Activated CD4-positive, alpha-beta T cell treated with anti-CD3 and anti-CD28 coated beads, Interleukin-2, amount 50 U/mL, for 16 hours (primary cell): Measurements from ENCODE around the gene PGM1.

Experiments used
- DNase-seq: peaks from one replicate; pipeline ENCODE4 v3.0.0-alpha.2; 2020

The PGM1 gene

GRCh38 chr1:63601463-63601862, 8.3 kb downstream of the PGM1 start:
- DNase-seq, result no peak

GRCh38 chr1:63601912-63602311, 8.7 kb downstream of the PGM1 start:
- DNase-seq, result no peak

DNA sequence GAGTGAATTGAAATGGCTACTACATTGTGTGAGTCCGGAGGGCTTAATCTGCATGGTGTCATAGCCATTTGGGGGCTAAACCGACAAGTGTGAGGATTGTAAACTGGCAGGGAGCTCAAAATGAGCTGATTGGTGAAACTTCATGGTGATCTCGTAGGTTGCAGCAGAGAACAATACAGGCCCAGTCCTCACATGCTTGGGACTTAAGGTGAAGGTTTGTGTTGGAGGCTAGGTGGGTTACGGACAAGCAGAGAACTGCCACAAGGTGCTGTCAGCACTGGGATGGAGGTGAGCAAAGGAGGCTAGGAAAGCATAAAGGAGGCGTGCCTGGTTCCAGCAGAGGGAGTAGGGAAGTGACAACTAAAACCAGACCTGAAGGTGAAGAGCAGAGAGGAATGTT, 9.4 kb downstream of the PGM1 start:
- DNase-seq, result no peak

DNA sequence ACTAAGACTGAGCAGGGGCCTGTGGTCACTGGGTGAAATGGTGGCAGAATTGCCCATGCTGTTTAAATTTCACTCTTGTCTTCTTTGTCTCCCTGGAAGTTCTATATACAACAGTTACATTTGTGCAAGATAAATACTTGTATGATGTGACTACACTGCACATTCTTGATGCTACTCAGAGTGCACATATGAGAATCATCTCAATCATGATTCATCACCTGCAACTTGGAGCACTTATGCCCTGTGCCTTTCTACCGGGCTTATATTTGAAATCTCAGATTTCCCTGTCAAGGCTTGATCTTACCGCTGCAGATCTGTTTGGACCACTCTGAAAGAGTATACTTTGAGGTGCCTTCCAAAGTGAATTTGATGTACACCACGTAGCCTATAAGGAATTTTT, 10.6 kb downstream of the PGM1 start:
- DNase-seq, result no peak

DNA sequence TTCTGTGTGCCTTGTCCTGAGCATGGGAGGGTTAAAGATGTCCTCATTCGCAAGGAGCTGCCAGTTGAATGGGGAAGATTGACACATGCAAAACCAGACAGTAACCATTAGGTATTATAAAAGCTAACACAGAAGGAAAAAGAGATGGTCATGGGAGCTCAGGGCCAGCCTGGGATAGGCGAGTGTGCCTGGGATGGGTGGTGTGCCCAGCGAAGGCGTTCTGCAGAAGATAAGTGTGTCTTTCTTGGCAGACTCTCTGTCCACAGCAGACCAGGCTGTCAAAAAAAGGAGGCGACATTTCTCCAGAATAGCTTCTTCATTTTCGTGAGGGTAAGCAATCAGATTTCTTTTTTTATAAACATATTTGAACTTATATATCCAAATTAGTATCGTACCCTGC, 14.1 kb downstream of the PGM1 start:
- DNase-seq, result no peak

DNA sequence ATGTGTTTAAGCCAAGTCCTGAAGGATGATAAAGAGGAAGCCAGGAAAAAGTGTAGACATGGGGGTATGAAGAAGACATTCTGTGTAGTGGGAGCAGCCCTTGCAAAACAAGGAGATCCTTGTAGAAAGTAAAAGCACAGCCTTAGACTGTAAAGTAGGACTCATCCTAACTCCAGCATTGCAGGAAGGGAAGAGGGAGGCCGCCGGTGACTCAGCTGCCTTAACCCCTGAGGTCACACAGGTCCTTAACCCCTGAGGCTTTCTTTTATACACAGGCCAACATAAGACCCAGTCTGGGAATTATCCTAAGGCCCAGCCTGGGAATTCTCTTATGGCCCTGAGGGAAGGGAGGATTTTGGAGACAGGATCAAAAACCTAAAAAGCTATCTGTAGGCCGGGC, 18.0 kb downstream of the PGM1 start:
- DNase-seq, result no peak

DNA sequence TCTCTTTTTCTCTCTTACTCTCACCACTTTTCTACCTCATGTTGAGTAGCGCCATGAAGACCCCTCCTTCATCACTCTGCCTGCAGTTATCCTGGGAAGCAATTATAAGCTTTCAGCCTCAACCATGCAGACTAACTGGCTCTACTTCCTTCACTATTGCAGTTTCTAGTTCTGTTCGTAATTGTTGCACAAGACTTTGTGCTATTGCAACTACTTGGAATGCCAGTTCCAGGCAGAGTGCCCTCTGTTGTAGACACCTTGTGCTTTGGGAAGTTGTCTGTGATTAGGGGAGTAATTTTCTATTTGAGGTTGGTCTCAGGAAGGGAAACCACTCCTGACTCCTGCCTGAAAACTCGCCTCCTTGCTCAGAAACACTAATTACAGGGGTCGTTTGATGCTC, 19.4 kb downstream of the PGM1 start:
- DNase-seq, result no peak

- no peak for DNase-seq
These were observed 19.8 kb downstream of the PGM1 start for GRCh38 chr1:63612971-63613370.

DNA sequence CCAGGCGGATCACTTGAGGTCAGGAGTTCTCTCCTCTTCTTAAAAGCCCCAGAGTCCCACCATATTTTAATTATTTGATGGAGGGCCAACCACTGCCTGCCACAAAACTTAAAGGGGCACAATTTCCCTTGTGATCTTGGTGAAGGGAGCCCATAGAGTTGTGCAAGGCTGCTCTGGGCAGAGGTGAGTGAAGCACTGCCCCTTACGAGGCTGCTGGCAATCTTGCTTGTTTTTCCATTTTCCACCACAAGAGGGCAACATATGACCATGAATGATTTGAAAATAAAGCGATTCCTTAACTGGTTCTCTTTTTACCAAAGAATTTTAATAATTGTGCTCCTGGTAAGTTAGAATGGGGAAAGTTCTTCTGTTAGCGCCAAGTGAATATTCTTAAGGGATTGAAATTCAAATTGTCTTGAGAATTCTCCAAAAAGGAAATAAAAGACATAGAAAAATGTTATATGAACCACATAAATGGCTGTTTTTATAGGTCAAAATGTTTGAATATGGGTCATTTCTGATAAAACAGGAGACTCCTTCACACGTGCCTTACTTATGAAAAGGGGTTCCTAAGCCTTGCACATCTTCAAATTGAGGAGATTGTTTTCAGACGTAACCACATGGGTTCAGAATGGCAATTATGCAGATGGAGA, 22.7 kb downstream of the PGM1 start:
- peak; percentile 71 for DNase-seq

GRCh38 chr1:63617450-63617849, 24.2 kb downstream of the PGM1 start:
- no peak for DNase-seq

- no peak for DNase-seq
These were observed 24.8 kb downstream of the PGM1 start for GRCh38 chr1:63618011-63618410.

GRCh38 chr1:63619558-63619957, 26.3 kb downstream of the PGM1 start:
- no peak for DNase-seq

DNA sequence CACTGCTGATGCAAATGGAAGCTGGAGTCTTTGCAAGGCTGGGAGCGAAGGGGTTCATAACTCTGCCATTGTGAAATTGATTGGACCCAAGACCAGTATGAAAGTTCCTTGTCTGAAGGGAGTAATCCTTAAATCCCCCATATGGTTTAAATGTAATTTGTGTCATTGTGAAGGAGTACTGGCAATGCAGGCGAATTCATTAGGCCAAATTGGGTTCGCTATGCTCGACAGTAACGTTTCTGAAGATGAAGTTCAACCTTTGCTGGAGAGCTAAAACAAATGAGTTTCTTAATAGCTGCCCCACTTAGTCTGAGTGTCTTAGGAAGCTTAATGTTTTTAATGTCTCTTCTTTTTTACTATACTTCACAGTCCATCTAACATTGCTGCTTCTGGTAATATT, 27.5 kb downstream of the PGM1 start:
- DNase-seq, result no peak

GRCh38 chr1:63621075-63621474, 27.9 kb downstream of the PGM1 start:
- no peak for DNase-seq

- no peak for DNase-seq
These were observed 28.5 kb downstream of the PGM1 start for GRCh38 chr1:63621698-63622097.

DNA sequence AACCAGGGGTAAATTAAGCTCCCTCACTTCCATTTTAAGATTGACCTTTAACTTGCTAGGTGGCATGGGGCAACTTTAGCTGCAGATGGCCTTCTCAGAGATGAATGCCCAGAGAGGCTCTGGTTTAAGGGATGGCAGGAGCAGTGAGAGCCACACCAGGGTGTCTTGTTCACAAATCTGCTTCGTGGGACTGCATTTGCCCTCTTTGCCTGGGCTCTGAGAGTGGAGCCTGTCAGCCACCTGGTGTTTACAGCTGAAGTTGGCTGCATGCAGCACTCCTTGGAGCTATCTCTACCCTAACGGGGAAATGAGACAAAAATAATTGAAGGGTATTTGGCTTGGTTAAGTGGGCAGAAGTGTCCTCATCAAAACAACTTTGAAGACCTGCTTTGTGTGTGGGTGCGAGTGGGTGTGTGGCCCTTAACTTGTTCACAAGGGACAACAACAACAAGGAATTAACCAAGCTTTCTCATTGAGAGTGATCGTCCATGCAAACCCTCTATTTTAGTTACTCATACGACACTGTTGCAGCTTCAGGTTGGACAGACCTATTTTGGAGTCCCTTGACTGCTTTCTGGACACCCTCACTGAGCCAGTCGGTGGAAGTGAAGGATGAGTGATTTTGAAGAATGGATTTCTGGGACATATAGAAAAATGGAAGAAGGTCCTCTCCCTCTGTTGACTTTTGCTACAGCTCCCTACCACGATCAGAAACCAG, 29.8 kb downstream of the PGM1 start:
- DNase-seq, result no peak

GRCh38 chr1:63623952-63624351, 30.7 kb downstream of the PGM1 start:
- no peak for DNase-seq

DNA sequence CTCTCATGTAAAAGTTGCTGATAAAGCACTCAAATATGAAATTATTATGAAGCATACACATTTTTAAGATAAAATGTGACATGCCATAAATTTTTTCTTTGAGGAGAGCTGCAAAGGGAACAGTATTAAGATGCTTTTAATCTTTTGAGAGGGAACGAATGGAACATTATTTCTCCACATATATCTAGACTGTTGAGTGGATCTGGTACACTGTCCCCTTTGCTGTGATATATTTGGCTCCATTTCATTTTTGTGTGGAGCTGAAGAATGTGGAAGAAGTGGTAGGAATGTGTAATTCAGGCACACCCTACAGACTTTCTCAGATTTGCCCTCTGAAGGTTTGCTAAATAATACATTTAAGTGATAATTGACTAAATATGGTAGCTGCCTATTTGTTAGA, 31.7 kb downstream of the PGM1 start:
- no peak for DNase-seq

DNA sequence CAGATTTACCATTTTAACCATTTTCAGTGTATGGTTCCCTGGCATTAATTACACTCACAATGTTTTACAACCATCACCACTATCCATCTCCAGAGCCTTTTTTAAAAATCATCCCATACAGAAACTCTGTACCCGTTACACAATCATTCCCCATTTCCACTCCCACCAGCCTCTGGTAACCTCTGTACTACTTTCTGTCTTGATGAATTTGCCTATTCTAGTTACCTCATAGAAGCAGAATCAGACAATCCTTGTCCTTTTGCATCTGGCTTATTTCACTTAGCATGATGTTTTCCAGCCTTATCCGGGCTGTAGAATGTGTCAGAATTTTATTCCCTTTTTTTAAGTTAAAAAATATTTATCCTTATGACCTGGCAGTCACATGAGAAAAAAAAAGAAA, 33.0 kb downstream of the PGM1 start:
- DNase-seq, result no peak

- DNase-seq, result no peak
These were observed 35.4 kb downstream of the PGM1 start for GRCh38 chr1:63628607-63629006.

DNA sequence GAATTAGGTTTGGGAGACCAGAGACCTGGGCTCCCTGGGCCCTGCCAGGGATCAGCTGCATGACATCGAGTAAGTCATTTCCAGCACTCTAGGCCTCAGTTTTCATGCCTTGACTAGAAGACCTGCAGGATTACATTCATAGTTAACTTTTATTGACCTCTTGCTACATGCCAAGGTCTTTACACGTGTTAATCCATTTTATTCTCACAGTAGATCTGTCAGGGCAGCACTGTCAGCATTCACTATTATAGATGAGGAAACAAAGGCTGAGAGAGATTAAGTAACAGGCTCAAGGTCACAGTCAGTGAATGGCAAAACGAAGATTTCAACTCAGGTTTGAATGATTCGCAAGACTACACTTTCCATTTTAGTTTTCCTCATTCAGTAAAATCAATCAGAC, 37.0 kb downstream of the PGM1 start:
- no peak for DNase-seq

DNA sequence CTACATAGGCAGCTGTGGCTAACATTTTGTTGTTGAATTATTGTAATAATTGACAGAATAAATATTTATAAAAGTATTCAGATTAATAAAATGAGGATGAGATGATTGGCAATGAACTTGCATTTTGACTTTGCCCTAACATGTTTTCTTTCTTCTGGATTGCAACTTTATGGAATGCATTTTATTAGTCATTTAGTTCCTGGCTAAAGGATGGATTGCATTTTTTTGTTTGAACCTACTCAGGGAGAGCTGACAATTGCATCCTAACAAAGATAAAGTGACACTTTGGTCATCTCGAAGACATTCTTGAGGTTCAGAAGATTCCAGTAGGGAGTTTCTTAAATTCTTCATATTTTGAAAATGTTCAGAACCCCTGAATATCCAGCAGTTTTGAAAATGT, 37.5 kb downstream of the PGM1 start:
- DNase-seq, result no peak

DNA sequence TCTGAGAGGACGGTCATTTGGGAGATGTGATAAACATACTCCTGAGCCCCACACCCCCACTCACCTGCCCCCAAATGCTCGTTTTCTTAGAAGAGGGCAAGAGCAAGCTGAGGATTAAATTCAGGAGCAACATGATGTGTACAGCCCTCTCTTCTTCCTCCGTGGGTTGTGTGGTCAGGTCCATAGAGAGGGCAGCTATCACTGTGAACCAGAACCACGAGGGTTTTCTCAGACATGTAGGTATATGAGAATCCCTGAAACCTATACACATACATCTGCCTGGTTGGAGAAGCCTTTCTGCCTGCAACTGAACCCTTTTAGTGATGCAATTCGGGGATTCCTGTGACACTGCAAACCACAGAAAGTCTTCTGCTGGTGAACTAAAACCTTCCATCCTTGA, 38.9 kb downstream of the PGM1 start:
- DNase-seq, result no peak

- DNase-seq, result no peak
These were observed 40.1 kb downstream of the PGM1 start for GRCh38 chr1:63633281-63633680.

DNA sequence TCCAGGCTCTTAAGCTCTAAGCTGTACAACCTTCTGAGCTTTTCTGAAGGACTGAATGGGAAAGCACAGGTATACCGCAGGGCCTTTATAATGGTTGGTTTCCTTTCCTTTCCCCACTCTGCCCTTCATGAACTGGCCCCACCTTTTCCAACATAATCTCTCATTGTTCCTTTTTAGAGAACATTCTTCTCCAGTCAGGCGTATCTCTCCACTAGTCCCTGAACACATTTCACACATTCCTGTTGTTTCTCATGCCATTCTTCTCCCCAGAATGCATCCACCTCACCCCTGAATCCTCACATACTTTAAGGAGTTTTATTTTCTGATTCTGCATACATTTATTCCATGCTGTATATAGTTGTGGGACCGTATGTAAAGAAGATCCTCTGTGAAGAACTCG, 41.3 kb downstream of the PGM1 start:
- DNase-seq, result no peak
